Prostate gland (tissue), 2 donors: ENCODE data around the gene MT1F.

ENCODE experiments used
- CTCF ChIP-seq, 4 experiments: fragments of 200-600 bp in 2 of 4; fragments of 450-650 bp in 2 of 4; sonication (generic) in 2 of 4; IDR thresholded peaks; 1 replicate in 3 of 4; 2 replicates in 1 of 4; pipeline ENCODE4 v1.5.1; 2016 to 2019; ENCODE audit warnings: antibody characterized with exemption in 4 of 4, mild to moderate bottlenecking in 2 of 4, moderate library complexity in 2 of 4
- POLR2A ChIP-seq: fragments of 450-650 bp; IDR thresholded peaks from one replicate; pipeline ENCODE4 v1.6.1; 2016; ENCODE audit warnings: antibody characterized with exemption, mild to moderate bottlenecking
- POLR2AphosphoS5 ChIP-seq: sonication (generic); formaldehyde crosslinking; IDR thresholded peaks from one replicate; pipeline ENCODE4 v1.6.1; 2017; ENCODE audit warnings: antibody characterized with exemption

- no peak for TF ChIP-seq CTCF (IDR thresholded peaks at IDR 0.05)
- TF ChIP-seq POLR2A, result peak; percentile 90
- peak; percentile 93 for TF ChIP-seq POLR2AphosphoS5
Measured at GRCh38 chr16:56681939-56682702, 24.4 kb downstream of the MT1F start, which contains the start of gene MT1X.
